B cell (primary cell): ENCODE measurements around the gene STK24. TPM values are rescaled to one million over a fixed set of nuclear protein-coding genes. Genes with fewer than 3 reads are reported as not detected.

ENCODE experiments used
- ATAC-seq: fragments of 200-7000 bp; cut with Tn5 transposase; one replicate; pipeline ENCODE4 v1.10.0; 2021; ENCODE audit warnings: low read depth, mild to moderate bottlenecking, moderate number of reproducible peaks, moderate library complexity
- CTCF ChIA-PET: fragments of 350-600 bp; sonication (Branson Sonifier 250); formaldehyde crosslinking; loops from one replicate; lab custom pipeline; 2021; ENCODE audit warnings: antibody characterized with exemption, inconsistent platforms; lab: Charles Lee
- POLR2A ChIA-PET: fragments of 350-600 bp; sonication (Branson Sonifier 250); formaldehyde crosslinking; loops from one replicate; lab custom pipeline; 2021; ENCODE audit warnings: antibody characterized with exemption; lab: Charles Lee
- DNase-seq: peaks from one replicate; pipeline ENCODE4 v3.0.0; 2013
- H2AFZ ChIP-seq: 2 replicates; pipeline ENCODE4 v1.6.1; 2012; ENCODE audit warnings: mild to moderate bottlenecking, low read depth, low read length; ENCODE audit not compliant: insufficient read depth, poor library complexity, severe bottlenecking
- H3K27ac ChIP-seq, 2 donors: 1 replicate in 1 of 2; 2 replicates in 1 of 2; pipeline ENCODE4 v1.5.1; 2012 to 2013; ENCODE audit warnings: low read length in 2 of 2, mild to moderate bottlenecking in 2 of 2, moderate library complexity in 1 of 2
- H3K27me3 ChIP-seq, 4 experiments: fragments of 200-600 bp in 1 of 4; sonication (generic) in 1 of 4; replicated peaks in 1 of 4; 1 replicate in 2 of 4; 2 replicates in 2 of 4; pipeline versions ENCODE4 v1.6.1 to v1.7.0; 2013 to 2016; ENCODE audit warnings: low read length in 3 of 4, mild to moderate bottlenecking in 2 of 4, mixed read lengths in 1 of 4, moderate library complexity in 1 of 4; ENCODE audit not compliant: insufficient read depth in 4 of 4, control insufficient read depth in 3 of 4; ENCODE audit errors: control extremely low read depth in 1 of 4
- H3K36me3 ChIP-seq, 2 experiments: replicated peaks in 1 of 2; 1 replicate in 1 of 2; 2 replicates in 1 of 2; pipeline versions ENCODE4 v1.6.1 to v1.7.1; 2013; ENCODE audit warnings: low read length in 1 of 2; ENCODE audit not compliant: insufficient read depth in 2 of 2, control insufficient read depth in 1 of 2; ENCODE audit errors: control extremely low read depth in 1 of 2, extremely low read depth in 1 of 2
- H3K4me1 ChIP-seq, 2 donors: fragments of 200-600 bp in 1 of 2; sonication (generic) in 1 of 2; 1 replicate in 1 of 2; 2 replicates in 1 of 2; pipeline versions ENCODE4 v1.5.1 to v1.6.1; 2013 to 2017; ENCODE audit warnings: low read length in 2 of 2; ENCODE audit not compliant: control insufficient read depth in 2 of 2, insufficient read depth in 2 of 2
- H3K4me2 ChIP-seq: replicated peaks from 2 replicates; pipeline ENCODE3; 2012; ENCODE audit warnings: mild to moderate bottlenecking, low read depth, low read length; ENCODE audit not compliant: poor library complexity, severe bottlenecking
- H3K4me3 ChIP-seq, 5 experiments: fragments of 200-600 bp in 1 of 5; sonication (generic) in 1 of 5; 1 replicate in 3 of 5; 2 replicates in 2 of 5; pipeline versions ENCODE4 v1.5.1 to v1.7.0; 2011 to 2016; ENCODE audit warnings: low read length in 4 of 5, mild to moderate bottlenecking in 4 of 5, low read depth in 2 of 5, control low read depth in 1 of 5, moderate library complexity in 1 of 5; ENCODE audit not compliant: insufficient read depth in 1 of 5; ENCODE audit errors: control extremely low read depth in 1 of 5, extremely low read depth in 1 of 5
- H3K79me2 ChIP-seq: fragments of 200-600 bp; sonication (generic); one replicate; pipeline ENCODE4 v1.6.0; 2016; ENCODE audit warnings: low read length; ENCODE audit not compliant: control insufficient read depth, insufficient read depth
- H3K9ac ChIP-seq: fragments of 200-600 bp; sonication (generic); 2 replicates; pipeline ENCODE4 v1.6.1; 2017; ENCODE audit warnings: mild to moderate bottlenecking, low read length, moderate library complexity
- H3K9me3 ChIP-seq, 3 donors: one replicate each; pipeline versions ENCODE4 v1.6.1 to v1.7.1; 2013; ENCODE audit warnings: low read length in 2 of 3; ENCODE audit not compliant: control insufficient read depth in 2 of 3, insufficient read depth in 1 of 3; ENCODE audit errors: control extremely low read depth in 1 of 3
- H4K20me1 ChIP-seq: 2 replicates; pipeline ENCODE4 v1.6.0; 2012; ENCODE audit warnings: mild to moderate bottlenecking, low read length; ENCODE audit not compliant: insufficient read depth, control insufficient read depth, poor library complexity, severe bottlenecking
- H3K27ac Mint-ChIP-seq: one replicate; pipeline ENCODE4 v1.8.0; 2021; ENCODE audit warnings: mixed read lengths
- H3K27me3 Mint-ChIP-seq: one replicate; pipeline ENCODE4 v1.8.0; 2021; ENCODE audit warnings: mixed read lengths
- H3K4me1 Mint-ChIP-seq: one replicate; pipeline ENCODE4 v1.8.0; 2021; ENCODE audit warnings: mixed read lengths
- H3K4me3 Mint-ChIP-seq: one replicate; pipeline ENCODE4 v1.8.0; 2021; ENCODE audit warnings: mixed read lengths
- H3K9me3 Mint-ChIP-seq: one replicate; pipeline ENCODE4 v1.8.0; 2022; ENCODE audit warnings: mixed read lengths; ENCODE audit not compliant: insufficient read depth
- CTCF ChIP-seq: fragments of 200-600 bp; IDR thresholded peaks from one replicate; pipeline ENCODE4 v1.8.0; 2022; ENCODE audit warnings: antibody characterized with exemption, mild to moderate bottlenecking
- EZH2 ChIP-seq: IDR thresholded peaks from 2 replicates; pipeline ENCODE4 v1.6.1; 2012; ENCODE audit warnings: borderline replicate concordance, low read depth, mild to moderate bottlenecking, moderate library complexity, low read length; ENCODE audit not compliant: insufficient read depth, poor library complexity, severe bottlenecking
- WGBS: methylation state at CpG from one replicate; pipeline ENCODE4 v1.1.5; 2013; ENCODE audit warnings: missing lambda C conversion rate; ENCODE audit not compliant: insufficient coverage; 5-methylcytosine and 5-hydroxymethylcytosine counted together
- intact Hi-C: fragments of 100-400 bp; cut with micrococcal nuclease; formaldehyde crosslinking; loops from one replicate; pipeline ENCODE4 v1.10.0; 2022
- polyA plus RNA-seq: library from polyadenylated mRNA; depleted of rRNA; stranded (reverse); fragments of >200 nt; gene quantifications from 2 replicates; pipeline ENCODE4 v1.2.3, GENCODE V29; 2012
- total RNA-seq, 2 donors: library from RNA; stranded (reverse); fragments of 120-200 nt in 1 of 2; gene quantifications; 1 replicate in 1 of 2; 2 replicates in 1 of 2; pipeline versions ENCODE4 v1.2.3 to v1.2.4, GENCODE V29; 2013 to 2022

Gene STK24
- total and polyA plus RNA-seq, 2 donors (not counting 1 experiment from before 2014, with no cell fraction given): 47.2 to 117 TPM

- Mint-ChIP-seq H3K4me3 (peak overlapping the region; percentile 60), H3K9me3 (no peaks in the 10 kb centered on the region), H3K27me3 (no peaks in the 10 kb centered on the region), H3K4me1 (peaks cover 82% of the 10 kb centered on the region), H3K27ac (peak overlapping the region; percentile 71)
- DNase-seq: no peak
- no peak for ATAC-seq
- TF ChIP-seq CTCF (no peak), EZH2 (no peak)
- Histone ChIP-seq H3K4me3 (no peak overlapping the region), H3K36me3 (peaks cover 2 to 3% of the 10 kb centered on the region in 2 experiments), H2AFZ (no peak overlapping the region), H3K27me3 (no peaks in the 10 kb centered on the region), H4K20me1 (peaks cover 95% of the 10 kb centered on the region), H3K9ac (no peak overlapping the region), H3K27ac (no peak overlapping the region), H3K4me1 (peaks cover 46 to 65% of the 10 kb centered on the region in 2 donors), H3K4me2 (peak overlapping the region; percentile 59), H3K9me3 (no peaks in the 10 kb centered on the region), H3K79me2 (peaks cover 97% of the 10 kb centered on the region)
- intact Hi-C loops: loop anchor here (5.0 kb wide), 1 partner anchor 33 kb away; no protein-coding TSS in a partner anchor
- ChIA-PET CTCF (interaction anchor here (1.1 to 4.0 kb wide), 3 partner anchors 14 to 163 kb away, joined by 3 to 23 read pairs (median 6); no protein-coding TSS in a partner anchor), POLR2A (no interaction called here)
- 72% methylated on average over 6 of the region's 8 CpGs for WGBS
Observed at GRCh38 chr13:98489446-98490194, 87.3 kb downstream of the STK24 start.

GRCh38 chr13:98488736-98489135, 88.2 kb downstream of the STK24 start:
- CTCF ChIA-PET: interaction anchor here (1.1 to 4.0 kb wide), 5 partner anchors 13 to 164 kb away, joined by 3 to 23 read pairs (median 4); no protein-coding TSS in a partner anchor
- no peaks in the 10 kb centered on the region for H3K27me3 ChIP-seq
- H3K9me3 ChIP-seq: no peaks in the 10 kb centered on the region
- peaks cover 46 to 69% of the 10 kb centered on the region in 2 donors for H3K4me1 ChIP-seq
- no peak overlapping the region for H3K9ac ChIP-seq
- peak overlapping the region; percentile 60 for H3K4me3 Mint-ChIP-seq
- H3K9me3 Mint-ChIP-seq: no peaks in the 10 kb centered on the region
- H3K27ac Mint-ChIP-seq: peak overlapping the region; percentile 71
- 61% methylated on average over 8 of the region's 11 CpGs for WGBS
- H3K27ac ChIP-seq: peak overlapping the region; percentile 8 to 16
- H3K79me2 ChIP-seq: peaks cover 100% of the 10 kb centered on the region
- DNase-seq: peak; percentile 60
- peak; percentile 72 for ATAC-seq
- H3K4me3 ChIP-seq: no peak overlapping the region
- H3K4me1 Mint-ChIP-seq: peaks cover 87% of the 10 kb centered on the region
- H3K4me2 ChIP-seq: peak overlapping the region; percentile 59
- TF ChIP-seq EZH2 (no peak), CTCF (no peak)
- H3K36me3 ChIP-seq: peaks cover 0 to 7% of the 10 kb centered on the region in 2 experiments
- no peaks in the 10 kb centered on the region for H3K27me3 Mint-ChIP-seq
- intact Hi-C loops: loop anchor here (5.0 kb wide), 1 partner anchor 34 kb away; no protein-coding TSS in a partner anchor
- H4K20me1 ChIP-seq: peaks cover 99% of the 10 kb centered on the region
- POLR2A ChIA-PET: no interaction called here
- H2AFZ ChIP-seq: no peak overlapping the region
